Renal pelvis (tissue), 4 donors: Measurements from ENCODE around the gene SH3BP2. TPM values are rescaled to one million over a fixed set of nuclear protein-coding genes. Genes with fewer than 3 reads are reported as not detected.

Source experiments
- DNase-seq: peaks from one replicate; pipeline ENCODE4 v3.0.0-alpha.2; 2013
- polyA plus RNA-seq, 3 donors: library from polyadenylated mRNA; unstranded; fragments of 120-200 nt; gene quantifications; one replicate each; pipeline ENCODE4 v1.2.1, GENCODE V29; 2013; ENCODE audit not compliant: insufficient read length in 3 of 3

The SH3BP2 gene
- polyA plus RNA-seq, 3 donors, result 36.8 to 56.6 (median 46.1) TPM

- DNase-seq, result no peak
Observed at GRCh38 chr4:2802618-2803531, 10.0 kb downstream of the SH3BP2 start.

- no peak for DNase-seq
Observed at GRCh38 chr4:2803624-2804448, 11.0 kb downstream of the SH3BP2 start.

DNA sequence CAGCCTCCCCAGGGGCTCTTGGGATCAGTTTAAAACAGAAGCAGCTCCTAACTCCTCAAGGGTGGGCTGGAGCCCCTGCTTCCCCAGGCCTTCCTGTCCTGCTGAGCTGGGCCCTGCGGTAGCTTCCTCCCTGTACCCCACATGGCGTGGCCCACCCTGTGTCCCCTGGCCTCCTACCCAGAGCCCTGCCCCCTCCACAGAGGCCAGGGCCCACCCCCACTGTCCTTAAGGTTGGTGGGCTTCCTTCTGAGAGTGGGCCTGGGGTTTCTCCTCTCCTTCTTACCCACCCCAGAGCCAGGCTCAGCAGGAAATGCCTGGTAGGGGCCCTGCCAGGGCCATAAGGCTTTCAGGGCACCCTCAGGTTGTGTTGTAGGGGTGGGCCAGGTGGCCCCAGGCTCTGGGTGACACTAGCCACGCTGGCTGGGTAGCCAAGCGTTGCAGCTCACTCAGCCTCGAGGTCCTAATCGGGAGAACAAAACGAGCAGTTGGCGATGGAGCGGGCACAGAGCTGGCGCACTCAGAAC lies 11.6 kb downstream of the SH3BP2 start:
- no peak for DNase-seq

DNA sequence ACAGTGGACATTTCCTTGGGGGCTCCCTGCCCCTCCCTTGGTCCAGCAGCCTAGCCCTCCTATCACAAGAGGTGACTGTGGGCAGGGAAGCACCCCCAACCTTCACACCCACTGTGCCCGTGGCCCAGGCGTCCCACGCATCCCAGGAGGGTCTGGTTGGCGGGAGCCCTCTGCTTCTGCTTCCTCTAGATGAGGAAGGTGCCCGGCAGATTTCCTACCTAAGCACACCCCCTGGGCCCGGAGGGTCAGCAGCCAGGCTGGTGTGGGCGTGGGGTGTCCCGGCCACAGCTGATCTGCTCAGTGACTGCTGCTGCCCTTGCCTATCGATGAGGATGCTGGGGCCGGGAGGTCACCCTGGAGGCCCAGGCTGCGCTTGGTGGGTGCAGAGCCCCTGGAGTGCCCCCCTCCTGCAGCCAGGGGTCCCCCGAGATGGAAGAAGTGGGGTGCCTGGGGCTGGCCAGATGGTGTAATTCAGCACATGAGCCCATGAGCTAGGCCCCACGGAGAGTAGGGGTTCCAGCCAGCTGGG lies 12.2 kb downstream of the SH3BP2 start:
- DNase-seq, result no peak

DNA sequence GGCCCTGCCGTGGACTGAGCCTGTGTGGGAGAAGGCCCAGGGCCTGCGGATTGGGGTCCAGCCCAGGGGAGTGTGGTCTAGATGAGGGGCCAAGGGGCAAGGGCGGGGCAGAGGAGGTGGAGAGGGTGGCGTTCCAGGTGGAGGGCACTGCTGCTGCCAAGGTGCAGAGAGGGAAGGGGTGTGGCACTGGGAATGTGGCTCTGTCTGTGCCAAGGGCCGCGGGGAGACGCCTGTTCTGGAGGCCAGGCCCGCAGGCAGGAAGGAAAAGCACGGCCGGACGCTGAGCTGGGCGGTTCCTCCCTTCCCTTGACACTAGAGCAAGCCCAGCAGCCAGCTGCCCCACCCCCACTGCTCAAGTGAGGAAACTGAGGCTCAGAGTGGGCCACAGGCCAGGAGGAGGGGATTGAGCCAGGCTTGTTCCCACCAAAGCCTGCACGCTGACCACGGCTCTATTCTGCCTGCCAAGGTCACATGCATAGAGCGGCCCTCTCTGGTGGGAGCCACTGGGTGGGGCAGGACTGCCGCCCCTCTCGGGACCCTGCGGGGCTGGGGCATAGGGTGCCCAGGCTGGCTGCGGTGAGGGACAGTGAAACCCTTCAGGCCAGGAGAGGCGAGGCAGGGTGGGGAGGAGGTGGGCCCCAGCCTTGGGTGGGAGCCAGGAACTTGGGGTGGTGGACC lies 13.0 kb downstream of the SH3BP2 start:
- DNase-seq, result no peak

DNA sequence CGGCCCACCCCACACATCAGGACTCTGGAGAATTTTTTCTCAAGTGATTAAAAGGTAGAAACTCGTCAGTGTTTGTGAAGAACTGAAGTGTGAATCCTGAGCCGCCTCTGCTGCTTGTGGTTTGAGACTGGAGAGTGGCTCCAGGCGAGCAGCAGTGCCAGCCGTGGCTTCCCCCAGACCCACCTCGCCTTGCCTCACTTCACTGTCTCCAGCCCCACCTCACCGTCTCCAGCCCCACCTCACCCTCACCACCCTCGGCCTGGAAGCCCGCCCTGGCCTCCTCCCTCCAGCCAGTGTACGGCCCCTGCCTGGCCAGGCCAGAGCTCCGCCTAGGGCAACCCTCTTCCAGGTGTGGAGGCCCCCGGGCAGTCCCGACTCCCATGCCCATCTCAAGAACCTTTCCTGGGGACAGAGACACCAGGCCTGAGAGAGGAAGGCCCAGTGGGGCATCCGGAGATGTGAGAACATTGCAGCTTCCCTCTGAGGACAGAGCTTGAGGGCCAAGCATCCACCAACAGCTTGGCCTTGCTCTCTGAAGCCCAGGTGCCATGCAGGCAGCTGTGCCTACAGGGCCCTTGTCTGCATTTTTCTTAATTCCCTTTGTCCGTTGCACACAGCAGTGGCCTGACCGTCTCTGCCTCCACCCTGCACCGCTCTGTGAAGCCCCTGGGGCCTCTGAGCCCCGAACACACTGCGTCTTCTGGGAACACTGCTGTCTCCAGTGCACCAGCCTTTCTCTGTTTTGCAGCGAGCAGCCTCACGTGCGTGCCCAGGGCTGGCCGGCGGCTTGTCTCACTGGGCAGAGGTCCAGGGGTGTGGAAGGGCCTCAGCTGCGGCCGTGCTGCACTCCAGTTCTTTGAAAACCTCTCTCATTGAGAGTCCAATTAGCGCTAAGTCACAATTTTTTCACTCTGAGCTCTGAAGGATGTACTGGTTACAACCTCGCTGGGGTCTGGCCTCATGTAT lies 13.8 kb downstream of the SH3BP2 start:
- DNase-seq, result no peak

GRCh38 chr4:2807571-2807970 lies 14.7 kb downstream of the SH3BP2 start:
- no peak for DNase-seq

DNA sequence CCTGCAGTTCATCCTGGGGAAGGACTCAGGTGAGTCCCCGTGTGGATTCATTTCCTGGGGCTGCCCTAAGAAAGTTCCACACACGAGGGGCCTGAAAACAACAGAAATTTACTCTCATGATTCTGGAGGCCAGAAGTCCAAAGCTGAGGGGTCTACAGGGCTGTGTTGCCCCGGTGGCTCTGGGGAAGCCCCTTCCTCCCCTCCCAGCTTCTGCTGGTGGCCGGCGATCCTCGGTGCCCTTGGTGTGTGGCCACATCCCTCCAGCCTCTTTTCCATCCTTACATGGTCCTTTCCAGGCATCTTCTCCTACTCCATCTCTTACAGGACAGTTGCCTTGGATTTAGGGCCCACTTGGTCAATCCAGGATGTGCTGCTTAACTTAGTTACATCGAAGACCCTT lies 15.1 kb downstream of the SH3BP2 start:
- no peak for DNase-seq

GRCh38 chr4:2809610-2810180 lies 16.8 kb downstream of the SH3BP2 start:
- DNase-seq, result no peak

- no peak for DNase-seq
Observed at GRCh38 chr4:2810388-2810787, 17.5 kb downstream of the SH3BP2 start.

DNA sequence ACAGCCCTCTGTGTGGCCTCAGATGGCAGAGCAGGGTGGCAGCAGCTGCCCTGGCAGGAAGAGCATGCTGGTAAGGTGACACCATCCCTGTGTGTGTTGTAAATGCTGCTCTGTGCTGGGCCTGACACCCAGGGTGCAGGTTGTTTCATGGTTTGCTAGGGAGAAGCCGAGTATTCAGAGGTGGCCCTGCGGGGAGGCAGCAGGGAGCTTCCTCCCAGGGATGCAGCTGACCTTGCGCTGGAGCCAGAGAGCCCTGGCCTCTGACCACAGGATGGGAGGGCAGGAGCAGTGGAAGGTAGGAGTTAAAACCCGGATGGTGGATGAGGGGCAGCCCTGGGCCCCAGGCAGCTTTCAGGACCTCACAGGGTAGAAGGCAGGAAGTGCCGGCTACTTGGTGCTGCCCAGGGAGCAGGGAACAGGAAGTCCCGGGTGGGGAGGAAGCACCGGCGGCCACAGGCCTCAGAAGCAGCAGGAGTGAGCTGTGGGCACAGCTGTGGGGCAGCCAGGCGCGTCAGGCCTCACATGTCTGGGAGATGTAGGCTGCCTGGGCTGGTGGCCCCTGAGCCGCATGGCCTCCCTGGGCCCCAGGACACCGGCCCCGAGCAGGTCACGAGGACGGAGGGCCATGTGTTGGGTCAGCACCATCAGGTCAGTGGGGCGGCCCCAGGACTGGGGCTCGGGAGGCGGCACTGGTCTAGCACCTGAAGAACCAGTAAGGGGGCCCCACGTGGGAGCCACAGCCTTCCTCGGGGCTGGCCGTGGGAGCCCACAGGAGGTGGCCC lies 19.1 kb downstream of the SH3BP2 start:
- no peak for DNase-seq

DNA sequence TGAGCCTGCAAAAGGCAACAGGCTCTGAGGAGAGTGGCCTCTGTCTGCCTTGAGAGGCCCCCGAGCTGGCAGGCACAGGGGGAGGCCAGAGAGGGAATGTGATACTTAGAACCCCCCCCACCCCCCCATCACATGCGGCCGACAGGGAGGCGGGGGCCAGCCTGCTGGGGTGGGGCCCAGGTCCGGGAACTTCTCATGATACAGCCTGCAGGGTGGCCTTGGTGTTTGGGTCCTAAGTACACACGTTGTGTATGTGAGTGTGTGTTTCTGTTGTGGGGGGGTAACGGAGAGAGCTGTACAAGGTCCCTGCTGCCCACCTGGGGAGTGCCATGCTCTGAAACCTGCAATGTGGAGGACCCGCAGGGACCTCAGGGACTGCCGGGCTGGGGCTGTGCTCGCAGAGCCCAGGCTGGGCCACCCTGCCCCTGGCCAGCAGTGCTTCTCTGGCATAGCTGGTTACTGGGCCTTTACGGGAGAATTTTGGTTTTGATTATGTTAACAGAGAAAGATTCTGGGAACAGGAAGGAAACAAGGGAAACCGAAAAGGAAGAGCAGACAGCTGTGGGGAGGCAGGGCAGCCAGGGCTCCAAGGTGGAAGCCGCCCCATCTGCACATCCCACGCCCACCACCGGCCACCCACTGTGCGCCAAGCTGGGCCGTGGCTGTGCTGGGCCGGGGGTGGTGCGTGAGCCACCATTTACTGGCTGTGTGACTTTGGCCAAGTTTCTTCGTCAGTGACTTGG lies 19.9 kb downstream of the SH3BP2 start:
- DNase-seq, result no peak

DNA sequence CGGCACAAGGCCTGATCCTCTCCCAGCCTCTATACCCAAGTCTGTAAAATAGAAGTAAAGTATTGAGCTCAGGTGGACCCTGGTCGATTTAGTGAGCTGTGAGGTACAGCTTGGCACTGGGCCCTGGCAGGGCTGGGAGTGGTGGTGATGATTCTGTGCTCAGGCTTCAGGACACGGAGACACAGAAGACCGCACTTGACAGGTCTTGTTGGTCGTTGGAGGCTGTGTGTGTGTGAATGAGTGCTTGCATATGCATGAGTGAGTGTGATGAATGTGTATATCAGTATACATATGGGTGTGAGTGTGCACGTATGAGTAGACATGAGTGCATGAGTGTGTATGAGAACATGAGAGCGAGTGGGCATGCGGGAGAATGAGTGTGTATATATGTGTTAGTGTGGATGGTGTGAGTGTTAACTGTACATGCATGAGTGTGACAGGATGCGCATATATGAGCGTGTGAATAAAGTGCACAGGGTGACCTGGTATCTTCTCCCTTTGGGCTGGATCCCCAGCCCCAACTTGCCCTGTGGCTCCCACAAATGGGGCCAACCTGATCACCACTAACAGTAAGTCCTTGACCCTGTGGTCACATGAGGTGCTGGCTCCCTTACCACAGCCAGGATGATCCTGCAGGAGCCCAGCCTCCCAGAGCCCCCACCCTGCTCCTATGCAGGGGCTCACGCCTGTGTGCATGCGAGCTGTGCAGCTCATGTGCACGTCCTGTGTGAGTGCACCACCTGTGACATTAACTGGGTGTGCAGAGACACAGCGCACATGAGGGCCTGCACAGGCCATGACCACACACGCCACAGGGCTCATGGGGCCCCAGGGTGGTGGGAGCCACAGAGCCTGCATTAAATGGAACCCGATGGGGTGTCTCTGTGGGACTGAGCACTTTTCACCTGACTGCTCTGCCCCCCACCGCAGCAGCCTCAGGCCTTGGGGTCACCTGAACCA lies 20.8 kb downstream of the SH3BP2 start:
- DNase-seq, result no peak

DNA sequence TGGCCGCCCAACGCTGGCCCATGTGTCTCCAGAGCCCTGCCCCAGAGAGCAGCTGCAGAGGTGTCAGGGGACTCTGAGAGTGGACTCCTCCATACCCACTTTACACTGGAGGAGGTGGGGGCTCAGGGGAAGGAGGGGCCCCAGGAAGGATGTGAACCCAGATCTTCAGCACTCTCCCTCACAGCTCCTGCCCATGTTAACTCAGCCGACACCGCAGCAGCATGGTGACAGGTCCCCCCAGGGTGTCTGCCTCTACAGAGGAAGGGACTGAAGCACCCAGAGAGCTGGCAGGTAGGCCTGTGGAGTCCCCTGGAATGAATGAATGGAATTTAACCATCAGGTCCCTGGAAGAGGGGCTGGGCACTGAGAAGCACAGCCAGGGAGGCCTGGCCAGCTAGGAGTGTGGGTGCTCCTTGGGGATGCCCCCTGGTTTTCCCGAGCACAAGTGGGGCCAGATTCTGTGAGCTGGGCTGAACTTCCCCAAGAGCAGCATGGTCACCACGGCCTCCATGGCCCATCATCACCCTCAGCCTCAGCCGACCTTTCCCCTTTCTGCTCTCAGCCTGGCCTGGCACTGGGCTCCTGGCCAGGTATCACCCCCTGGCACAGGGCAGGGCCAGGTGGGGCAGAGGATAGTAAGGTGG lies 21.9 kb downstream of the SH3BP2 start:
- no peak for DNase-seq

DNA sequence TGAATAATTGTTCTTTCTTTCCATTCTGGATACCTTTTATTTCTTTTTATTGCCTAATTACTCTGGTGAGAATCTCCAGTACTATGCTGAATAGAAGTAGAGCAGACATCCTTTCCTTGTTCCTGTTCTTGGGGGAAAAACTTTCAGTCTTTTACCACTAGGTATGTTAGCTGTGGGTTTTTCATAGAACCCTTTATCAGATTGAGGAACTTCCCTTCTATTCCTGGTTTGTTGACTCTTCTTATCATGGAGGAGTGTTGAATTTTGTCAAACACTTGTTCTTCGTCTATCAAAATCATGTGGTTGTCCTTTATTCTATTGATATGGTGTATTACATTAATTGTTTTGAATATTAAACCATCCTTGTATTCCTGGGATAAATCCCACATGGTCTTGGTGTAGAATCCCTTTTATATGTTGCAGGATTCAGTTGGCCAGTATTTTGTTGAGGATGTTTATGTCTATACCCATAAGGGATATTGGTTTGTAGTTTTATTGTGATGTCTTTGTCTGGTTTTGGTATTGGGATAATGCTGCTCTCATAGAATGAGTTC lies 23.6 kb downstream of the SH3BP2 start:
- DNase-seq, result no peak

GRCh38 chr4:2817137-2817536 lies 24.3 kb downstream of the SH3BP2 start:
- no peak for DNase-seq
